ENCODE data around the gene OR2A7.
A peak's percentile ranks its signal among the peaks of the same experiment; 100 is the strongest.
"Not testable (repeated sequence)": the region's sequence is repeated elsewhere in the genome, so short reads cannot be mapped to it uniquely, and the experiment has no call there.

The OR2A7 gene

GRCh38 chr7:144264692-144265091 is at the start of gene OR2A7:
OR2A7 (minus strand) TSS chr7:144264792; CDS start chr7:144259628, 5,164 bp downstream.
- not testable (repeated sequence) for H3K4me3 ChIP-seq (ENCODE audit: low read depth, low read length); H3K4me1 ChIP-seq; H3K27ac ChIP-seq; H3K27me3 ChIP-seq (ENCODE audit: control insufficient read depth, insufficient read depth, low read length); H2AFZ ChIP-seq; H3K79me2 ChIP-seq; H3K4me2 ChIP-seq (ENCODE audit: low read length); H3K9me3 ChIP-seq (ENCODE audit: control insufficient read depth, low read length); H3K9ac ChIP-seq; H3K36me3 ChIP-seq (ENCODE audit: control insufficient read depth, insufficient read depth, low read length)

- not testable (repeated sequence) for H3K36me3 ChIP-seq (ENCODE audit: control insufficient read depth, insufficient read depth, low read length); H3K27ac ChIP-seq; H3K4me2 ChIP-seq (ENCODE audit: low read length); H3K9ac ChIP-seq; H3K4me3 ChIP-seq (ENCODE audit: low read depth, low read length); H2AFZ ChIP-seq; H3K79me2 ChIP-seq; H3K9me3 ChIP-seq (ENCODE audit: control insufficient read depth, low read length); H3K27me3 ChIP-seq (ENCODE audit: control insufficient read depth, insufficient read depth, low read length); H3K4me1 ChIP-seq
These were observed 47.4 kb upstream of the OR2A7 start, which contains the start of gene OR2A1 for GRCh38 chr7:144311872-144312469. OR2A1 (plus strand) TSS chr7:144312419; CDS start chr7:144318125, 5,706 bp downstream.

- H3K9ac ChIP-seq; H3K4me3 ChIP-seq (ENCODE audit: low read depth, low read length); H3K36me3 ChIP-seq (ENCODE audit: control insufficient read depth, insufficient read depth, low read length); H3K27me3 ChIP-seq (ENCODE audit: control insufficient read depth, insufficient read depth, low read length); H3K79me2 ChIP-seq; H3K9me3 ChIP-seq (ENCODE audit: control insufficient read depth, low read length); H2AFZ ChIP-seq; H3K27ac ChIP-seq; H3K4me2 ChIP-seq (ENCODE audit: low read length); H3K4me1 ChIP-seq: not testable (repeated sequence)
These were observed 46.6 kb upstream of the OR2A7 start for GRCh38 chr7:144311218-144311617.

- not testable (repeated sequence) for H2AFZ ChIP-seq; H3K27me3 ChIP-seq (ENCODE audit: control insufficient read depth, insufficient read depth, low read length); H3K4me2 ChIP-seq (ENCODE audit: low read length); H3K36me3 ChIP-seq (ENCODE audit: control insufficient read depth, insufficient read depth, low read length); H3K4me3 ChIP-seq (ENCODE audit: low read depth, low read length); H3K79me2 ChIP-seq; H3K9ac ChIP-seq; H3K4me1 ChIP-seq; H3K27ac ChIP-seq; H3K9me3 ChIP-seq (ENCODE audit: control insufficient read depth, low read length)
These were observed 45.1 kb upstream of the OR2A7 start for GRCh38 chr7:144309702-144310101.

GRCh38 chr7:144305156-144305555 is 40.6 kb upstream of the OR2A7 start:
- not testable (repeated sequence) for H3K9me3 ChIP-seq (ENCODE audit: control insufficient read depth, low read length); H3K27ac ChIP-seq; H3K4me2 ChIP-seq (ENCODE audit: low read length); H3K27me3 ChIP-seq (ENCODE audit: control insufficient read depth, insufficient read depth, low read length); H2AFZ ChIP-seq; H3K4me1 ChIP-seq; H3K36me3 ChIP-seq (ENCODE audit: control insufficient read depth, insufficient read depth, low read length); H3K9ac ChIP-seq; H3K4me3 ChIP-seq (ENCODE audit: low read depth, low read length); H3K79me2 ChIP-seq

GRCh38 chr7:144303607-144304006 is 39.0 kb upstream of the OR2A7 start:
- H3K27me3 ChIP-seq (ENCODE audit: control insufficient read depth, insufficient read depth, low read length); H3K36me3 ChIP-seq (ENCODE audit: control insufficient read depth, insufficient read depth, low read length); H3K9me3 ChIP-seq (ENCODE audit: control insufficient read depth, low read length); H3K27ac ChIP-seq; H3K4me2 ChIP-seq (ENCODE audit: low read length); H2AFZ ChIP-seq; H3K79me2 ChIP-seq; H3K4me1 ChIP-seq; H3K9ac ChIP-seq; H3K4me3 ChIP-seq (ENCODE audit: low read depth, low read length): not testable (repeated sequence)

GRCh38 chr7:144302578-144303303 is 38.1 kb upstream of the OR2A7 start:
- H3K79me2 ChIP-seq; H3K36me3 ChIP-seq (ENCODE audit: control insufficient read depth, insufficient read depth, low read length); H3K4me3 ChIP-seq (ENCODE audit: low read depth, low read length); H3K4me1 ChIP-seq; H3K27me3 ChIP-seq (ENCODE audit: control insufficient read depth, insufficient read depth, low read length); H3K9me3 ChIP-seq (ENCODE audit: control insufficient read depth, low read length); H3K4me2 ChIP-seq (ENCODE audit: low read length); H2AFZ ChIP-seq; H3K27ac ChIP-seq; H3K9ac ChIP-seq: not testable (repeated sequence)

- not testable (repeated sequence) for H3K27ac ChIP-seq; H3K79me2 ChIP-seq; H3K4me2 ChIP-seq (ENCODE audit: low read length); H2AFZ ChIP-seq; H3K36me3 ChIP-seq (ENCODE audit: control insufficient read depth, insufficient read depth, low read length); H3K9ac ChIP-seq; H3K4me1 ChIP-seq; H3K4me3 ChIP-seq (ENCODE audit: low read depth, low read length); H3K27me3 ChIP-seq (ENCODE audit: control insufficient read depth, insufficient read depth, low read length); H3K9me3 ChIP-seq (ENCODE audit: control insufficient read depth, low read length)
These were observed 29.4 kb upstream of the OR2A7 start for GRCh38 chr7:144293794-144294499.

GRCh38 chr7:144292384-144293161 is 28.0 kb upstream of the OR2A7 start:
- not testable (repeated sequence) for H3K27me3 ChIP-seq (ENCODE audit: control insufficient read depth, insufficient read depth, low read length); H3K36me3 ChIP-seq (ENCODE audit: control insufficient read depth, insufficient read depth, low read length); H3K4me3 ChIP-seq (ENCODE audit: low read depth, low read length); H3K79me2 ChIP-seq; H3K9me3 ChIP-seq (ENCODE audit: control insufficient read depth, low read length); H3K9ac ChIP-seq; H3K4me1 ChIP-seq; H3K4me2 ChIP-seq (ENCODE audit: low read length)
- Histone ChIP-seq H3K27ac (peak overlapping the region; percentile 33), H2AFZ (peak overlapping the region; percentile 13)

GRCh38 chr7:144291607-144292006 is 27.0 kb upstream of the OR2A7 start:
- H3K36me3 ChIP-seq (ENCODE audit: control insufficient read depth, insufficient read depth, low read length); H3K27ac ChIP-seq; H3K27me3 ChIP-seq (ENCODE audit: control insufficient read depth, insufficient read depth, low read length); H3K4me1 ChIP-seq; H3K79me2 ChIP-seq; H2AFZ ChIP-seq; H3K4me3 ChIP-seq (ENCODE audit: low read depth, low read length); H3K9me3 ChIP-seq (ENCODE audit: control insufficient read depth, low read length); H3K4me2 ChIP-seq (ENCODE audit: low read length); H3K9ac ChIP-seq: not testable (repeated sequence)

Measured in parathyroid adenoma (tissue), 2 donors.